ENCODE results near the gene PTPN23.

The PTPN23 gene

GRCh38 chr3:47409284-47409683 is 28.5 kb downstream of the PTPN23 start:
- TF ChIP-seq CTCF (IDR thresholded peaks at IDR 0.05; ENCODE audit: low read depth, low read length), result no peak
- no peak for DNase-seq (ENCODE audit: low read depth in 2 of 2)
- no peak overlapping the region for H3K4me3 ChIP-seq (replicated peaks in 1 of 2; ENCODE audit: low read depth in 2 of 2, low read length in 2 of 2)

DNA sequence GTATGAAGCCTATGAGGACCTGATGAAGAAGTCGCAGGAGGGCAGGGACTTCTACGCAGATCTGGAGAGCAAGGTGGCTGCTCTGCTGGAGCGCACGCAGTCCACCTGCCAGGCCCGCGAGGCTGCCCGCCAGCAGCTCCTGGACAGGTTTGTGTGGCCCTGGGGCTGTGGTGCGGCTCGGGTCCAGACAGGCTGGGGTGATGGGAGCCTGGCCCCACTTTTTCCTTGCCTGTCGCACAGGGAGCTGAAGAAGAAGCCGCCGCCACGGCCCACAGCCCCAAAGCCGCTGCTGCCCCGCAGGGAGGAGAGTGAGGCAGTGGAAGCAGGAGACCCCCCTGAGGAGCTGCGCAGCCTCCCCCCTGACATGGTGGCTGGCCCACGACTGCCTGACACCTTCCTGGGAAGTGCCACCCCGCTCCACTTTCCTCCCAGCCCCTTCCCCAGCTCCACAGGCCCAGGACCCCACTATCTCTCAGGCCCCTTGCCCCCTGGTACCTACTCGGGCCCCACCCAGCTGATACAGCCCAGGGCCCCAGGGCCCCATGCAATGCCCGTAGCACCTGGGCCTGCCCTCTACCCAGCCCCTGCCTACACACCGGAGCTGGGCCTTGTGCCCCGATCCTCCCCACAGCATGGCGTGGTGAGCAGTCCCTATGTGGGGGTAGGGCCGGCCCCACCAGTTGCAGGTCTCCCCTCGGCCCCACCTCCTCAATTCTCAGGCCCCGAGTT is 29.0 kb downstream of the PTPN23 start:
- no peak for DNase-seq (ENCODE audit: low read depth in 2 of 2)
- TF ChIP-seq CTCF (IDR thresholded peaks at IDR 0.05; ENCODE audit: low read depth, low read length), result no peak
- no peak overlapping the region for H3K4me3 ChIP-seq (replicated peaks in 1 of 2; ENCODE audit: low read depth in 2 of 2, low read length in 2 of 2)

GRCh38 chr3:47410417-47410720 is 29.5 kb downstream of the PTPN23 start:
- TF ChIP-seq CTCF (IDR thresholded peaks at IDR 0.05; ENCODE audit: low read depth, low read length), result no peak
- no peak for DNase-seq (ENCODE audit: low read depth in 2 of 2)
- no peak overlapping the region for H3K4me3 ChIP-seq (replicated peaks in 1 of 2; ENCODE audit: low read depth in 2 of 2, low read length in 2 of 2)

- no peak for DNase-seq (ENCODE audit: low read depth in 2 of 2)
- no peak overlapping the region for H3K4me3 ChIP-seq (replicated peaks in 1 of 2; ENCODE audit: low read depth in 2 of 2, low read length in 2 of 2)
- no peak for TF ChIP-seq CTCF (IDR thresholded peaks at IDR 0.05; ENCODE audit: low read depth, low read length)
Measured at GRCh38 chr3:47410801-47411646, 30.2 kb downstream of the PTPN23 start.

DNA sequence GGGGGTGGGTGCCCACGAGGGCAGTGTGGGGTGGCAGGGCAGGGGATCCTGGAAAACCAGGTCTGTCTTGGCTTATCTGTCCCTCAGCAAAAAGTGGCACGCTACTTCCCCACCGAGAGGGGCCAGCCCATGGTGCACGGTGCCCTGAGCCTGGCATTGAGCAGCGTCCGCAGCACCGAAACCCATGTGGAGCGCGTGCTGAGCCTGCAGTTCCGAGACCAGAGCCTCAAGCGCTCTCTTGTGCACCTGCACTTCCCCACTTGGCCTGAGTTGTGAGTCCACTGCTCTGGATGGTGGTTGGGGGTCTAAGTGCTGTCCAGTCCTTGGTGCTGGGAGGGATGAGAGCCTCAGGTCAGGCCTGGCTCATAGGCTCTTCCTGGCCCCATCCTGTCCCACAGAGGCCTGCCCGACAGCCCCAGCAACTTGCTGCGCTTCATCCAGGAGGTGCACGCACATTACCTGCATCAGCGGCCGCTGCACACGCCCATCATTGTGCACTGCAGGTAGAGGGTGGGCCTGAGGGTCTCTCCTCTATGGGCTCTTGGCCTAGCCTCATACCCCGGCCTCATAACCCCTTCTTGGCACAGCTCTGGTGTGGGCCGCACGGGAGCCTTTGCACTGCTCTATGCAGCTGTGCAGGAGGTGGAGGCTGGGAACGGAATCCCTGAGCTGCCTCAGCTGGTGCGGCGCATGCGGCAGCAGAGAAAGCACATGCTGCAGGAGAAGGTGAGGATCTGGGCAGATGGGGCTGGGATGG is 31.1 kb downstream of the PTPN23 start:
- no peak for DNase-seq (ENCODE audit: low read depth in 2 of 2)
- no peak for TF ChIP-seq CTCF (IDR thresholded peaks at IDR 0.05; ENCODE audit: low read depth, low read length)
- no peak overlapping the region for H3K4me3 ChIP-seq (replicated peaks in 1 of 2; ENCODE audit: low read depth in 2 of 2, low read length in 2 of 2)

DNA sequence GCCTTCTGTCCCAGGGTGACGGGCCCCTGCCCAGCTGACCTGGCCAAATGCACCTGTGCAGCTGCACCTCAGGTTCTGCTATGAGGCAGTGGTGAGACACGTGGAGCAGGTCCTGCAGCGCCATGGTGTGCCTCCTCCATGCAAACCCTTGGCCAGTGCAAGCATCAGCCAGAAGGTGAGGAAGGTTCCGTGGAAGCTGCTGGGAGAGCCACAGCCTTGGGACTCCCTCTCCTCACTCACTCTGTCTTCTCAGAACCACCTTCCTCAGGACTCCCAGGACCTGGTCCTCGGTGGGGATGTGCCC is 31.6 kb downstream of the PTPN23 start:
- no peak for DNase-seq (ENCODE audit: low read depth in 2 of 2)
- no peak for TF ChIP-seq CTCF (IDR thresholded peaks at IDR 0.05; ENCODE audit: low read depth, low read length)
- H3K4me3 ChIP-seq (replicated peaks in 1 of 2; ENCODE audit: low read depth in 2 of 2, low read length in 2 of 2), result no peak overlapping the region
